Omental fat pad (tissue), 4 donors: Measurements from ENCODE around the gene CEP152. TPM values are rescaled to one million over a fixed set of nuclear protein-coding genes. Genes with fewer than 3 reads are reported as not detected.

Source experiments
- ATAC-seq: fragments of 150-250 bp; one replicate; pipeline ENCODE4 v1.9.1; 2016; ENCODE audit warnings: mild to moderate bottlenecking, moderate library complexity; ENCODE audit not compliant: low FRiP score
- DNase-seq: peaks from one replicate; pipeline ENCODE4 v3.0.0-alpha.2; 2019; ENCODE audit warnings: low spot score
- total RNA-seq, 4 donors: library from RNA; depleted of rRNA; stranded (reverse); fragments of >200 nt; gene quantifications; one replicate each; pipeline ENCODE4 v1.1.0, GENCODE V29; 2016
- TF ChIP-seq, protein P1 (sequence below), 3 donors: fragments of 450-650 bp; IDR thresholded peaks; one replicate each; pipeline ENCODE4 v1.5.1; 2016 to 2017; ENCODE audit warnings: antibody characterized with exemption in 3 of 3, mild to moderate bottlenecking in 3 of 3, moderate library complexity in 2 of 3

The CEP152 gene
- total RNA-seq, 4 donors from 2014 or later: 2.6 to 10.4 (median 5.1) TPM

DNA sequence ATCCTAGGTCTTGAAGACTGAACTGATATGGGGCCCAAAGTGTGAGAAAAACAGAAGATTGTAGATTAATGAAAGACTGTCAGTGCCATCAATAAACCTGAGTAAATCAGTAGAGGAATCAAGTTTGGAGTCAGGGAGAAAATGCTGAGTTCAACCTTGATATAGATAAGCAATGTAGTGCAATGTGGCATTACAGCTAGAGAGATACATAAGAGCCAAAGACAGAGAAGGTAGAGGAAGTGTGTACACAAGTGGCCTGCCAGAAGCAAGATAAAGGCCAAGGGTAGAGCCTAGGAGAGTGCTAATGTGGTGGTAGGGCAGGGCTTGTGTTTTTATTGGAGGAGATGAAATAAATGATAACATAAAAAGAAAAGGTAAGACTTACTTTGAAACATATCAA lies 41.1 kb upstream of the CEP152 start:
- DNase-seq (no peak), ATAC-seq (no peak)
- TF ChIP-seq, protein P1, sequence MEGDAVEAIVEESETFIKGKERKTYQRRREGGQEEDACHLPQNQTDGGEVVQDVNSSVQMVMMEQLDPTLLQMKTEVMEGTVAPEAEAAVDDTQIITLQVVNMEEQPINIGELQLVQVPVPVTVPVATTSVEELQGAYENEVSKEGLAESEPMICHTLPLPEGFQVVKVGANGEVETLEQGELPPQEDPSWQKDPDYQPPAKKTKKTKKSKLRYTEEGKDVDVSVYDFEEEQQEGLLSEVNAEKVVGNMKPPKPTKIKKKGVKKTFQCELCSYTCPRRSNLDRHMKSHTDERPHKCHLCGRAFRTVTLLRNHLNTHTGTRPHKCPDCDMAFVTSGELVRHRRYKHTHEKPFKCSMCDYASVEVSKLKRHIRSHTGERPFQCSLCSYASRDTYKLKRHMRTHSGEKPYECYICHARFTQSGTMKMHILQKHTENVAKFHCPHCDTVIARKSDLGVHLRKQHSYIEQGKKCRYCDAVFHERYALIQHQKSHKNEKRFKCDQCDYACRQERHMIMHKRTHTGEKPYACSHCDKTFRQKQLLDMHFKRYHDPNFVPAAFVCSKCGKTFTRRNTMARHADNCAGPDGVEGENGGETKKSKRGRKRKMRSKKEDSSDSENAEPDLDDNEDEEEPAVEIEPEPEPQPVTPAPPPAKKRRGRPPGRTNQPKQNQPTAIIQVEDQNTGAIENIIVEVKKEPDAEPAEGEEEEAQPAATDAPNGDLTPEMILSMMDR (IDR thresholded peaks at IDR 0.05): no peak

DNA sequence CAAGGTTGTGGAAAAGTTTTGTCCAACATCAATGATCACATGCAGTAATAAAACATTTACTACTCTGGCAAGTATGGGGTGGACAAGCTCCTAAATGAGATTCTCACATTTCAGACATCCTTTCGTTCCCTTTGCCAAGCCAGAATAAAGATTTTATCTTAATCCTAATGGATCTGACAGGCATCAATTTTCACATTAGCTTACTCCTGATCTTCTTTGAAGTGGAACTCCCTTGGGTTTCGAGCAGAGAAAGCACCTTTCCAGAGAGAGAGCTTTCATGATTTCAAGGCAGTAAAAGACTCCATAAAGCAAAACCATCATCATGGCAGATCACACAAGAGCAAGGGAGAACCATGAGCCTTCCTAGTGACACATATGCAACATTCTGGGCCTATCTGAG lies 39.8 kb upstream of the CEP152 start:
- TF ChIP-seq, protein P1 (IDR thresholded peaks at IDR 0.05): no peak
- ATAC-seq (no peak), DNase-seq (no peak)

DNA sequence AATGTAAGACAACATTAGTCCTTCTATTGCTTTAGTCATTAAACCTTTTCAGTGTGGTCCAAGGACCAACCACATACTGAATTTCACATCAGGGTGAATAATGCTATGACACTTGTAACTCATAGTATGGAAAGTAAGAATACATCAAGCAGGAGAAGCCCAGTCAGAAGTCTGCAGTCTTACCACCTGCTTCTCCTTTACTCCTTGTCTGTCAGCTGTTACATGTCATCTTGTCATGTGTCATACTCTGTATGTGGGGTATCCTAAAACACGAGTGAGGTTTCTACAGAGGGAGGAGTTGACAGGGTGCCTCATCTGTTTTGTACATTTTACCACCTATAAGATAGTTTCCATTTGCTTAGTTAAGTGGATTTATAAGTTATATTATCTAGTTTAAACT lies 34.3 kb upstream of the CEP152 start:
- TF ChIP-seq, protein P1 (IDR thresholded peaks at IDR 0.05): no peak
- no peak for DNase-seq
- ATAC-seq: no peak

DNA sequence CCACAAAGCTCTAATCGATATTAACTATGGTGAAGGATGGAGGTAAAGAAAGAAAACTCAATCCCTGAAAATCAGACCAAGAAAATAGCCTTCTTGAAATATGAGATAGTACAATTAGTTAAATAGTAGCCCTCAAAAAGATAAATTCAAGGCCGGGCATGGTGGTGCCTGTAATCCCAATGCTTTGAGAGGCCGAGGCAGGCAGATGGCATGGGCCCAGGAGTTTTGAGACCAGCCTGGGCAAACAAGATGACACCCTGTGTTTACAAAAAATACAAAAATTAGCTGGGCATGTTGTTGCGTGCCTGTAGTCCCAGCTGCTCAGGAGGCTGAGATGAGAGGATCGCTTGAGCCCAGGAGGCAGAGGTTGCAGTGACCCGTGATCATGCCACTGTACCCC lies 31.6 kb upstream of the CEP152 start:
- no peak for ATAC-seq
- TF ChIP-seq, protein P1 (IDR thresholded peaks at IDR 0.05): no peak
- no peak for DNase-seq

DNA sequence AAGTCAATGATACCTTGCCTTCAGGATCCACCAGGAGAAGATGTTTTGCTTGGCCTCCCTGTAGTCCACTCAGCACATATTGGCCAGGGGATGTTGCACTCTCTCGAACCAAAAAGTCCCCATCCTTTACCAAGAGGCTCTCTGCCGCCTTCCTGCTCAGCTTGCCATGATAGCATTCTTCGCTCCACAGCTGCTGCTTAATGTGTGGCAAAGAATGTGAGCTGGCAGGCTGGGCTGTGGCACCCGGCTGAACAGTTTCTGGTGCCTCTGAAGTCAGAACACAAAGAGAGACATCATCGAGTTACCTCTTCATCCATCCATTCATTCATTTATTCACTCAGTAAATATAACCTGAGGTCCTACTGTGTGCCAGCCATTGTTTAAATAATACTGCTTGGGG lies 23.9 kb upstream of the CEP152 start:
- ATAC-seq (no peak), DNase-seq (no peak)
- TF ChIP-seq, protein P1 (IDR thresholded peaks at IDR 0.05): no peak

DNA sequence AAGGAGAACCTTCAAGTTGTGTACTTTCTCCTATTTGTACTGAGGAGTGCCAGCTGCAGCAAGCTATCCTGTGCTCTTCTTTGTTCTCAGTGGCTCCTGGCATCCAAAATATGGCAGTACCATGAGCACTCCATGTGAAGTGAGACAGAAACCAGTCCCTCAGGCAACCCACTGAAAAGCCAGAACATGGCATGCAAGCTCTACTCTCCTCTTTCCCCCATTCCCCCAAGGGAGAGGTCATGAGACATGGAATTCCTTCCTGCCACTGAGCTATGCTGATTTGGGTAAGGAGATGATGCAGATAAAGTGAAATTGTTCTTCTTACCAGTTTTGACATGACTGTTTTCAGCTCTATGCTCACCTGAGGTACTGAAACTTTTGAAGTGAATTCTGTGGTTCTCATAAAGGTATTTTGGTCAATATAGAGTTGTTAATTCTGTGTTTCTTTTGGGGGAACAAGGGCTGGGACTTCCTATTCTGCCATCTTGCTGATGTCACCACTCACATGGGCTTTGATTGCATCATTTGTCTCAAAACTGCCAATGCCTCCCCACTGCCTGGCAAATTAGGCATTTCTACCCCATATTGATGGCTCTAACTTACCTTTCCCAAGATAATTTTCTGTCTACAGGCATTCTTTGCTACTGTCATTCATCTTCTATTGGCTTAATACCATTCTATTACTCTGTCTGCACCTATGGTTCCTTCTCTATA lies 22.8 kb upstream of the CEP152 start:
- DNase-seq: no peak
- no peak for ATAC-seq

DNA sequence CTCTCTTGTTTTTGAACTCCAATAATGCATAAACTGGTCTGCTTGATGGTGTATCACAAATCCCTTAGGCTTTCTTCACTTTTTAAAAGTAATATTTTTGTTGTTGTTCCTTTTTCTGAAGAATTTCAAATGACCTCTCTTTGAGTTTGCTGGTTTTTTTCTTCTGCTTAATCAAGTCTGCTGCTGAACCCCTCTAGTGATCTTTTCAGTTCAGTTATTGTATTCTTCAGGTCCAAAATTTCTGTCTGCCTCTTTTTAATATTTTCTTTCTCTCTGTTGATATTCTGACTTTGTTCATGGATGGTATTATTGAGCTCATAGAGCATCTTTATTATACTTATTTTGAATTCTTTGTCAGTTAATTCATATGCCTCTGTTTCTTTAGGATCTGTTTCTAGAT lies 21.8 kb upstream of the CEP152 start:
- TF ChIP-seq, protein P1 (IDR thresholded peaks at IDR 0.05): no peak
- DNase-seq (no peak), ATAC-seq (no peak)

More for the DNA sequence above, 22.8 kb upstream of the CEP152 start:
- TF ChIP-seq, protein P1 (IDR thresholded peaks at IDR 0.05): no peak
